CD8-positive, alpha-beta memory T cell (primary cell): ENCODE measurements around the gene UBXN4. TPM values are rescaled to one million over a fixed set of nuclear protein-coding genes. Genes with fewer than 3 reads are reported as not detected.

ENCODE experiments used
- CTCF ChIA-PET: fragments of 350-600 bp; sonication (Branson Sonifier 250); formaldehyde crosslinking; loops from one replicate; lab custom pipeline; 2021; ENCODE audit warnings: antibody characterized with exemption; lab: Charles Lee
- POLR2A ChIA-PET: fragments of 350-600 bp; sonication (Branson Sonifier 250); formaldehyde crosslinking; loops from one replicate; lab custom pipeline; 2021; ENCODE audit warnings: antibody characterized with exemption; lab: Charles Lee
- DNase-seq, 5 donors: peaks; one replicate each; pipeline versions ENCODE4 v3.0.0 to v3.0.0-alpha.2; 2020 to 2022; ENCODE audit warnings: mixed read lengths in 1 of 5
- H3K27ac ChIP-seq: one replicate; pipeline ENCODE4 v1.7.0; 2013; ENCODE audit warnings: low read depth, mild to moderate bottlenecking, low read length, moderate library complexity
- H3K27me3 ChIP-seq: 2 replicates; pipeline ENCODE4 v1.7.0; 2013; ENCODE audit warnings: low read length, mild to moderate bottlenecking; ENCODE audit not compliant: insufficient read depth, poor library complexity, severe bottlenecking
- H3K36me3 ChIP-seq: 2 replicates; pipeline ENCODE4 v1.7.0; 2013; ENCODE audit warnings: mild to moderate bottlenecking, low read length, moderate library complexity; ENCODE audit not compliant: insufficient read depth
- H3K4me1 ChIP-seq: 2 replicates; pipeline ENCODE4 v1.7.0; 2013; ENCODE audit warnings: mild to moderate bottlenecking, low read length, moderate library complexity; ENCODE audit not compliant: insufficient read depth
- H3K4me3 ChIP-seq: 2 replicates; pipeline ENCODE4 v1.7.0; 2013; ENCODE audit warnings: mild to moderate bottlenecking, low read length
- H3K9me3 ChIP-seq: 2 replicates; pipeline ENCODE4 v1.7.0; 2013; ENCODE audit warnings: mild to moderate bottlenecking, low read length
- H3K27ac Mint-ChIP-seq, 8 donors: one replicate each; pipeline ENCODE4 v1.8.0; 2020 to 2021; ENCODE audit warnings: mixed read lengths in 8 of 8, mild to moderate bottlenecking in 6 of 8, inconsistent platforms in 3 of 8, moderate library complexity in 3 of 8
- H3K27me3 Mint-ChIP-seq, 2 donors: one replicate each; pipeline ENCODE4 v1.8.0; 2020 to 2021; ENCODE audit warnings: mixed read lengths in 2 of 2, mild to moderate bottlenecking in 1 of 2, moderate library complexity in 1 of 2
- H3K36me3 Mint-ChIP-seq, 3 donors: one replicate each; pipeline ENCODE4 v1.8.0; 2020 to 2021; ENCODE audit warnings: mixed read lengths in 3 of 3, inconsistent platforms in 1 of 3, mild to moderate bottlenecking in 1 of 3
- H3K4me1 Mint-ChIP-seq, 3 donors: one replicate each; pipeline ENCODE4 v1.8.0; 2020 to 2021; ENCODE audit warnings: mixed read lengths in 3 of 3, inconsistent platforms in 1 of 3, mild to moderate bottlenecking in 1 of 3
- H3K4me3 Mint-ChIP-seq, 7 donors: one replicate each; pipeline ENCODE4 v1.8.0; 2020 to 2021; ENCODE audit warnings: mixed read lengths in 7 of 7, mild to moderate bottlenecking in 6 of 7, moderate library complexity in 4 of 7, inconsistent platforms in 2 of 7
- H3K9me3 Mint-ChIP-seq, 5 donors: one replicate each; pipeline ENCODE4 v1.8.0; 2020 to 2022; ENCODE audit warnings: mixed read lengths in 5 of 5, mild to moderate bottlenecking in 3 of 5, moderate library complexity in 2 of 5, inconsistent platforms in 1 of 5
- polyA plus RNA-seq: library from polyadenylated mRNA; unstranded; fragments of 300-500 nt; fragmentation: Illumina TruSeq; gene quantifications from one replicate; pipeline ENCODE4 v1.2.3, GENCODE V29; 2021
- total RNA-seq, 2 experiments: library from RNA; stranded (reverse); gene quantifications; one replicate each; pipeline ENCODE4 v1.2.3, GENCODE V29; 2021

The UBXN4 gene
- total and polyA plus RNA-seq, 3 experiments from 2014 or later: 85.5 to 106 (median 96.9) TPM

DNA sequence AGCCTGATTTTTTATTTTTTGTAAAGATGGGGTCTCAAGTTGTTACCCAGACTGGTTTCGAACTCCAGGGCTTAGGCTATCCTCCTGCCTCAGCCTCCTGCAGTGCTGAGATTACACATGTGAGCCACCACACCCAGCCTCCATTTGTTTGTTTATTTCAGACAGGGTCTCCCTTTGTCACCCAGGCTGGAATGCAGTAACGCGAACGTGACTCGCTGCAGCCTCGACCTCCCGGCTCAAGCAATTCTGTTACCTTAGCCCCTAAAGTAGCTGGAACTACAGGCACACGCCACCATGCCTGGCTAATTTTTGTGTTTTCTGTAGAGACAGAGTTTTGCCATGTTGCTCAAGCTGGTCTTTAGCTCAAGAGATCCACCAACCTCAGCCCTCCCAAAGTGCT lies 27.2 kb downstream of the UBXN4 start:
- Histone ChIP-seq H3K27me3 (no peaks in the 10 kb centered on the region), H3K9me3 (no peaks in the 10 kb centered on the region), H3K27ac (no peak overlapping the region), H3K36me3 (peaks cover 45% of the 10 kb centered on the region), H3K4me3 (no peak overlapping the region), H3K4me1 (no peaks in the 10 kb centered on the region)
- DNase-seq: no peak
- CTCF ChIA-PET: no interaction called here
- Mint-ChIP-seq H3K36me3 (peaks cover 6 to 81% (median 24%) of the 10 kb centered on the region in 3 donors), H3K27me3 (no peaks in the 10 kb centered on the region), H3K27ac (peak overlapping the region in 1 of 8 donors; percentile 65), H3K4me1 (peaks cover 4 to 11% (median 6%) of the 10 kb centered on the region in 3 donors), H3K4me3 (no peak overlapping the region), H3K9me3 (no peaks in the 10 kb centered on the region)
- POLR2A ChIA-PET: no interaction called here

DNA sequence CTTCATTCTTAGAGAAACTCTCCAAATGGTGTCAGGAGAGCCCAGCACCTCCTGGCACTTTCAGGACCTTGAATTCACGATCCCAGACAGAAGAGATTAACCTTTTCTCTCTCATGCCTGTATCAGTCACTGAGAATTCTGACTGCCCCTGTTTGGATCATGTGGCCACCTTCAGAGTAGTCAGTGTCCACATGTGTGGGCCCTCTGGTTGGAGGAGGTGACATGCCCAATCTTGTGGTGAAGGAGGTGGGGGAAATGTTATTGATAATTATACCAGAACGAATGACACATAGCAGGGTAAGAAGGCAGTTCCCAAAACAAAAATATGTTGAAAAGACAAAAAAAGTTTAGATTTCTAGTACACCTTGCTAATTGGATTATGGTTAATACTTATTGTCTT lies 31.7 kb downstream of the UBXN4 start:
- H3K27ac ChIP-seq: no peak overlapping the region
- POLR2A ChIA-PET: no interaction called here
- H3K4me3 ChIP-seq: no peak overlapping the region
- DNase-seq: no peak
- CTCF ChIA-PET: interaction anchor here (1.3 kb wide), 1 partner anchor 24 kb away, joined by 4 read pairs; no protein-coding TSS in a partner anchor
- H3K36me3 ChIP-seq: peaks cover 62% of the 10 kb centered on the region
- no peak overlapping the region for H3K4me3 Mint-ChIP-seq
- H3K27me3 ChIP-seq: no peaks in the 10 kb centered on the region
- H3K36me3 Mint-ChIP-seq: peaks cover 18 to 90% (median 23%) of the 10 kb centered on the region in 3 donors
- peaks cover 0 to 5% (median 0%) of the 10 kb centered on the region in 3 donors for H3K4me1 Mint-ChIP-seq
- no peaks in the 10 kb centered on the region for H3K9me3 ChIP-seq
- H3K27me3 Mint-ChIP-seq: no peaks in the 10 kb centered on the region
- H3K4me1 ChIP-seq: no peaks in the 10 kb centered on the region
- H3K27ac Mint-ChIP-seq: peak overlapping the region in 2 of 8 donors; percentile 67 to 74
- H3K9me3 Mint-ChIP-seq: no peaks in the 10 kb centered on the region

DNA sequence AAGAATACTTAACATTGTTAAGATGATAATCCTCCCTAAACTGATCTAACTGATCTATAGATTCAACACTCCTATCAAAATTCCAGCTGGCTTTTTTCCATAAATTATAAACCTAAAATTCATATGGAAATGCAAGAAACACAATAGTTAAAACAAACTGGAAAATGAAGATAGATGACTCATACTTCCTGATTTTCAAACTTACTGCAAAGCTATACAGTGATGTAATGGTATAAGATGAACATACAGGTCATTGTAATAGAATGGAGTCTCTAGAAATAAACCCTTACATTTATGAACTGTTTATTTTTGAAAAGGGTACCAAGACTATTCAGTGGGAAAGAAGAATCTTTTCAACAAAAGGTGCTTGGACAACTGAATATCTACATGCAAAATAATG lies 32.3 kb downstream of the UBXN4 start:
- no peaks in the 10 kb centered on the region for H3K27me3 ChIP-seq
- no peak overlapping the region for H3K4me3 Mint-ChIP-seq
- peaks cover 68% of the 10 kb centered on the region for H3K36me3 ChIP-seq
- no peaks in the 10 kb centered on the region for H3K27me3 Mint-ChIP-seq
- ChIA-PET POLR2A (no interaction called here), CTCF (no interaction called here)
- DNase-seq: no peak
- no peak overlapping the region for H3K27ac Mint-ChIP-seq
- no peak overlapping the region for H3K4me3 ChIP-seq
- no peaks in the 10 kb centered on the region for H3K4me1 ChIP-seq
- no peaks in the 10 kb centered on the region for H3K9me3 Mint-ChIP-seq
- no peak overlapping the region for H3K27ac ChIP-seq
- H3K36me3 Mint-ChIP-seq: peaks cover 18 to 91% (median 24%) of the 10 kb centered on the region in 3 donors
- H3K4me1 Mint-ChIP-seq: peaks cover 0 to 5% (median 0%) of the 10 kb centered on the region in 3 donors
- no peaks in the 10 kb centered on the region for H3K9me3 ChIP-seq

DNA sequence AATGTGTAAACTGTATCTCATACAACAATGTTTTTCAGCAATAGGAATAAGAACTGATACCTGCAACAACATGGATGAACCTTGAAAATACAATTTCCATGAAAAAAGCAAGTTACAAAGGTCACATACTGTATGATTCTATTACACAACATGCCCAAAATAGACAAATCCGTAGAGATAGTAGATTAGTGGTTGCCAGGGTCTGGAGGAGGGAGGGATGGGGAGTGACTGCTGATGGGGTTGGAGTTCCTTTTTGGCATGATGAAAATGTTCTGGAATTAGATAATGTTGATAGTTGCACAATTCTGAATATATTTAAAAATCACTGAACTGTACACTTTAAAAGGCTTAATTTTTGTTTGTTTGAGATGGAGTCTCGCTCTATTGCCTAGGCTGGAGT lies 33.8 kb downstream of the UBXN4 start:
- H3K27ac Mint-ChIP-seq: no peak overlapping the region
- CTCF ChIA-PET: no interaction called here
- H3K36me3 Mint-ChIP-seq: peaks cover 17 to 87% (median 26%) of the 10 kb centered on the region in 3 donors
- POLR2A ChIA-PET: no interaction called here
- no peaks in the 10 kb centered on the region for H3K9me3 Mint-ChIP-seq
- H3K27me3 Mint-ChIP-seq: no peaks in the 10 kb centered on the region
- Histone ChIP-seq H3K36me3 (peaks cover 70% of the 10 kb centered on the region), H3K4me1 (no peaks in the 10 kb centered on the region), H3K27ac (no peak overlapping the region), H3K4me3 (no peak overlapping the region), H3K27me3 (no peaks in the 10 kb centered on the region), H3K9me3 (no peaks in the 10 kb centered on the region)
- H3K4me3 Mint-ChIP-seq: no peak overlapping the region
- peaks cover 0 to 1% (median 0%) of the 10 kb centered on the region in 3 donors for H3K4me1 Mint-ChIP-seq
- DNase-seq: no peak

DNA sequence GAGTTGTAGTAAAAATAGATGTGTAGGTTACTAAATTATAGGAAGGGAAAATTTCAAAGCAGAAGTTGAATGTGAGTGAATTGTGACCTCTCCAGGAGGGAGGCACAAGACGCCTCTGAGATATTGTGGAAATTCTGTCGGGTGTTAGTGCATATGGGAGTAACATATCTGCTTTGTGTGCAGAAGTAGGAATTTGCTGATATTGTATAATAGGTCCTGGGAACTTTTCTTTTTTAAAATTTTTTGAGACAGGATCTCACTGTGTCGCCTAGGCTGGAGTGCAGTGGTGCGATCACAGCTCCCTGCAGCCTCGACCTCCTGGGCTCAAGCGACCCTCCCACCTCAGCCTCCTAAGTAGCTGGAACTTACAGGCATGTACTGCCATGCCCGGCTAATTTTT lies 34.7 kb downstream of the UBXN4 start:
- H3K4me3 Mint-ChIP-seq: no peak overlapping the region
- no peaks in the 10 kb centered on the region for H3K9me3 ChIP-seq
- H3K4me1 Mint-ChIP-seq: no peaks in the 10 kb centered on the region
- H3K9me3 Mint-ChIP-seq: no peaks in the 10 kb centered on the region
- no peak overlapping the region for H3K27ac ChIP-seq
- no peaks in the 10 kb centered on the region for H3K4me1 ChIP-seq
- ChIA-PET POLR2A (no interaction called here), CTCF (no interaction called here)
- H3K27me3 Mint-ChIP-seq: no peaks in the 10 kb centered on the region
- peak overlapping the region in 1 of 8 donors; percentile 38 for H3K27ac Mint-ChIP-seq
- peaks cover 18 to 89% (median 27%) of the 10 kb centered on the region in 3 donors for H3K36me3 Mint-ChIP-seq
- peaks cover 70% of the 10 kb centered on the region for H3K36me3 ChIP-seq
- no peak overlapping the region for H3K4me3 ChIP-seq
- no peaks in the 10 kb centered on the region for H3K27me3 ChIP-seq
- DNase-seq: no peak

DNA sequence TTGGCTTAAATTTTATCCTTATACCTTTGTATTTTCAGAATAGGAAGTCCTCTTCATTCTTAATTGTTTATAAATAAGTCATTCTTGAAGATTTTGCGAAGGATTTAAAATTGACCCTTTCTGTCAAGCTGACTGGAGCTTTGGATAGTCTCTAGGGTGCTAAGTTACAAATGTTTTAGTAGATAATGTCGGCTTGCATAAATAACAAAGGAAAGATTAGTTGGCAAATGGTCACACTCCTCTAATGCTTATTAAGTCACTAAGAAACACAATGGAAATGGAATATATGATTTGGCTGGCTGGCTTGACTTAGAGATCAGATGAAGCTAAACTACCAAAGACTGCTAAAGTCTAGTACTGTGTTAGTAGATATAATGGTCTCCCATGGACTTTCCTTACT lies 40.6 kb downstream of the UBXN4 start:
- Mint-ChIP-seq H3K27ac (peak overlapping the region in 1 of 8 donors; percentile 27), H3K4me1 (no peaks in the 10 kb centered on the region), H3K36me3 (peaks cover 22 to 85% (median 27%) of the 10 kb centered on the region in 3 donors), H3K4me3 (no peak overlapping the region), H3K27me3 (no peaks in the 10 kb centered on the region), H3K9me3 (no peaks in the 10 kb centered on the region)
- H3K27me3 ChIP-seq: no peaks in the 10 kb centered on the region
- DNase-seq: no peak
- POLR2A ChIA-PET: no interaction called here
- no peaks in the 10 kb centered on the region for H3K4me1 ChIP-seq
- H3K4me3 ChIP-seq: no peak overlapping the region
- H3K9me3 ChIP-seq: no peaks in the 10 kb centered on the region
- peaks cover 45% of the 10 kb centered on the region for H3K36me3 ChIP-seq
- H3K27ac ChIP-seq: no peak overlapping the region
- CTCF ChIA-PET: interaction anchor here (1.1 to 2.8 kb wide), 3 partner anchors 15 to 35 kb away, joined by 4 to 9 read pairs (median 5); no protein-coding TSS in a partner anchor

DNA sequence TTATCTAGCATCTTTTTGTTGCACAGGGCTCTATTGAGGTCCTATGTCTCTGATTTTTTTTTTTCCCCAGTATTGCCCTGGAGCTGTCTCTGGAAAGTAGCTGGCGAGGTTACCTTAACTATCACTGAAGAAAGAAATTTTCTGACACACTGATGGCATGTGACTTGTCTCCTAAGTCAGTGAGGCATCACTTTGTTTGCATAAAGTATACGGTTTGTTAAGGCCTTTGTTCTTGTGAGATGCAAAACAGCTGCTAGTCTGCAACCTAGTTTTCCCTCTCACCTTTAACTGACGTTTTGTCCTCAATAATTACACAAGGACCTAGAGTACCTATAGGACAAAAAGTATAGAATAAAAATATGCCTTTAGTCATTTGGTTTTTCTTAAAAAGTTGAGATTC lies 41.8 kb downstream of the UBXN4 start:
- Mint-ChIP-seq H3K27ac (peak overlapping the region in 1 of 8 donors; percentile 11), H3K9me3 (no peaks in the 10 kb centered on the region)

DNA sequence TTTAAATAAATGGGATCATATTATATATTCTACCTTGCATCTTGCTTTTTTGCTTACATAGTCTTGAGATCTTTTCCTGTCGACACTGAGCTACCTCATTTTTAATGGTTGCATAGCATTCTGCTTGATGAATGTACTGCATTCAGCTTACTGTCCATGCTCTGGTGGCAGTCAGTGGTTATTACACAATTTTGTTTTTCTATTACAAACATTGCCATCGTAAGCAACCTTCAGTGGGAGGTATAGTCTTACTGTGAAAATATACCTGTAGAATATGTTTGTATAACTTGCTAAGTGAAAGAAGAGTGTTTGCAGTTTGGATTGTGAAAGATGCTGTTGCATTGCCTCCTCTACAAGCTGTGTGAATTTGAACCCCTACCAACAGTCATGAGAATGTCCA lies 43.4 kb downstream of the UBXN4 start:
- ChIA-PET POLR2A (no interaction called here), CTCF (interaction anchor here (1.1 to 2.1 kb wide), 2 partner anchors 11 to 13 kb away, joined by 3 to 12 read pairs; no protein-coding TSS in a partner anchor)
- Mint-ChIP-seq H3K27ac (peak overlapping the region in 1 of 8 donors; percentile 32), H3K4me1 (no peaks in the 10 kb centered on the region), H3K27me3 (no peaks in the 10 kb centered on the region), H3K36me3 (peaks cover 16 to 69% (median 27%) of the 10 kb centered on the region in 3 donors), H3K9me3 (no peaks in the 10 kb centered on the region), H3K4me3 (no peak overlapping the region)
- Histone ChIP-seq H3K27me3 (no peaks in the 10 kb centered on the region), H3K36me3 (peaks cover 24% of the 10 kb centered on the region), H3K9me3 (no peaks in the 10 kb centered on the region), H3K4me1 (no peaks in the 10 kb centered on the region), H3K4me3 (no peak overlapping the region), H3K27ac (no peak overlapping the region)
- no peak for DNase-seq

More for the DNA sequence above, 41.8 kb downstream of the UBXN4 start:
- Histone ChIP-seq H3K9me3 (no peaks in the 10 kb centered on the region), H3K4me3 (no peak overlapping the region), H3K27me3 (no peaks in the 10 kb centered on the region), H3K36me3 (peaks cover 37% of the 10 kb centered on the region), H3K27ac (no peak overlapping the region), H3K4me1 (no peaks in the 10 kb centered on the region)
- ChIA-PET POLR2A (no interaction called here), CTCF (interaction anchor here (1.0 to 1.3 kb wide), 2 partner anchors 14 to 18 kb away, joined by 4 to 5 read pairs; no protein-coding TSS in a partner anchor)
- Mint-ChIP-seq H3K27me3 (no peaks in the 10 kb centered on the region), H3K4me3 (no peak overlapping the region), H3K36me3 (peaks cover 19 to 82% (median 27%) of the 10 kb centered on the region in 3 donors), H3K4me1 (no peaks in the 10 kb centered on the region)
- no peak for DNase-seq
